Loucy (cell line): ENCODE measurements around the gene LHFPL3.

Experiments used
- H2AFZ ChIP-seq: fragments of 200-600 bp; sonication (generic); 2 replicates; pipeline ENCODE4 v1.6.0; 2016; ENCODE audit warnings: antibody characterized with exemption, mild to moderate bottlenecking, low read length, moderate library complexity
- H3F3A ChIP-seq: fragments of 200-600 bp; 2 replicates; pipeline ENCODE4 v1.6.0; 2016; ENCODE audit warnings: antibody characterized with exemption, low read depth, mild to moderate bottlenecking
- H3K27me3 ChIP-seq: fragments of 200-600 bp; sonication (generic); 2 replicates; pipeline ENCODE4 v1.6.1; 2014; ENCODE audit warnings: low read length, mild to moderate bottlenecking; ENCODE audit not compliant: insufficient read depth, poor library complexity, severe bottlenecking
- H3K36me3 ChIP-seq: fragments of 200-600 bp; sonication (generic); 2 replicates; pipeline ENCODE4 v1.6.1; 2016; ENCODE audit warnings: low read length; ENCODE audit not compliant: insufficient read depth
- H3K4me1 ChIP-seq: fragments of 200-600 bp; sonication (generic); 2 replicates; pipeline ENCODE4 v1.5.1; 2014; ENCODE audit warnings: low read length, mild to moderate bottlenecking; ENCODE audit not compliant: insufficient read depth, poor library complexity, severe bottlenecking
- H3K4me2 ChIP-seq: fragments of 200-600 bp; sonication (generic); 2 replicates; pipeline ENCODE4 v1.6.0; 2014; ENCODE audit warnings: antibody characterized with exemption, low read length, low read depth, mild to moderate bottlenecking; ENCODE audit not compliant: poor library complexity, severe bottlenecking
- H3K4me3 ChIP-seq: fragments of 200-600 bp; sonication (generic); 2 replicates; pipeline ENCODE4 v1.5.1; 2014; ENCODE audit warnings: low read length, mild to moderate bottlenecking, mixed read lengths; ENCODE audit not compliant: poor library complexity, severe bottlenecking
- H3K79me2 ChIP-seq: fragments of 200-600 bp; sonication (generic); 2 replicates; pipeline ENCODE4 v1.6.1; 2014; ENCODE audit warnings: low read length; ENCODE audit not compliant: insufficient read depth
- H3K9ac ChIP-seq: fragments of 200-600 bp; sonication (generic); 2 replicates; pipeline ENCODE4 v1.6.0; 2014; ENCODE audit warnings: mild to moderate bottlenecking, low read depth, low read length, moderate library complexity; ENCODE audit not compliant: poor library complexity, severe bottlenecking
- H3K9me2 ChIP-seq: fragments of 200-600 bp; sonication (generic); replicated peaks from 2 replicates; pipeline ENCODE4 v1.6.1; 2016; ENCODE audit warnings: low read depth, low read length, mixed read lengths
- H3K9me3 ChIP-seq: fragments of 200-600 bp; sonication (generic); 2 replicates; pipeline ENCODE4 v1.6.1; 2014; ENCODE audit warnings: mild to moderate bottlenecking, antibody characterized with exemption, low read length, low read depth; ENCODE audit not compliant: insufficient read depth
- H4K20me1 ChIP-seq: fragments of 200-600 bp; sonication (generic); 2 replicates; pipeline ENCODE4 v1.6.0; 2014; ENCODE audit warnings: antibody characterized with exemption, low read length, mild to moderate bottlenecking; ENCODE audit not compliant: insufficient read depth, poor library complexity, severe bottlenecking
- EZH2phosphoT487 ChIP-seq: fragments of 200-600 bp; IDR thresholded peaks from 2 replicates; pipeline ENCODE4 v1.6.1; 2018; ENCODE audit warnings: antibody characterized with exemption, mild to moderate bottlenecking, moderate library complexity, borderline replicate concordance
- TF ChIP-seq, protein P1 (sequence below): fragments of 200-600 bp; sonication (generic); conservative IDR thresholded peaks from 2 replicates; pipeline ENCODE4 v1.5.1; 2014; ENCODE audit warnings: mild to moderate bottlenecking, antibody characterized with exemption, low read length

LHFPL3 gene

DNA sequence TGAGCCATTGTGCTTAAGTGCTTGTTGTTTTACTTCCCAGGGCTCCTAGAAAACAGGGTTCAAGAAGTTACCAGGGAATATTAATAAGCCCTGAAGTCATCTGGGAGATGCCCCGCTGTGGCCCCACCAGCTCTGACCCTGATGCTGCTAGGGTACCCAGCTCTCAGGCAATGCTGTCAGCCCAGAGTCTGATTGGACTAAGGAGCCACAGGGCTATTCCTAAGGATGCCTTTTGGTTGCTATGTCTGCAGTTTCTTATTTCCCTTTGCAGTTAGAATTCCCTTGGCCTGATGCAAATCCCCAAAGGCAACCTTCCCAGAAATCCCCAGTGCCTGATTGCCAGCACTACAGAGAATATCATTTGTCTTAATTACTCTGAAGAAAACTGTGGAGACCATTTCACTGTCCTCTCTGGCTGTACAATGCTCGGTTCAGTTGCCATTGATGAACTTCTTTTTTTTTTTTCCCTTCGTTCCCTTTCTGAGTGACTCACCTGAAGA, 448.9 kb downstream of the LHFPL3 start:
- no peaks in the 10 kb centered on the region for H3K79me2 ChIP-seq
- no peak overlapping the region for H3K4me2 ChIP-seq
- no peaks in the 10 kb centered on the region for H3K27me3 ChIP-seq
- no peak overlapping the region for H2AFZ ChIP-seq
- H3K4me3 ChIP-seq = no peak overlapping the region
- no peaks in the 10 kb centered on the region for H3K4me1 ChIP-seq
- no peaks in the 10 kb centered on the region for H4K20me1 ChIP-seq
- H3F3A ChIP-seq = no peaks in the 10 kb centered on the region
- H3K36me3 ChIP-seq = no peaks in the 10 kb centered on the region
- TF ChIP-seq EZH2phosphoT487 = no peak
- TF ChIP-seq, protein P1, sequence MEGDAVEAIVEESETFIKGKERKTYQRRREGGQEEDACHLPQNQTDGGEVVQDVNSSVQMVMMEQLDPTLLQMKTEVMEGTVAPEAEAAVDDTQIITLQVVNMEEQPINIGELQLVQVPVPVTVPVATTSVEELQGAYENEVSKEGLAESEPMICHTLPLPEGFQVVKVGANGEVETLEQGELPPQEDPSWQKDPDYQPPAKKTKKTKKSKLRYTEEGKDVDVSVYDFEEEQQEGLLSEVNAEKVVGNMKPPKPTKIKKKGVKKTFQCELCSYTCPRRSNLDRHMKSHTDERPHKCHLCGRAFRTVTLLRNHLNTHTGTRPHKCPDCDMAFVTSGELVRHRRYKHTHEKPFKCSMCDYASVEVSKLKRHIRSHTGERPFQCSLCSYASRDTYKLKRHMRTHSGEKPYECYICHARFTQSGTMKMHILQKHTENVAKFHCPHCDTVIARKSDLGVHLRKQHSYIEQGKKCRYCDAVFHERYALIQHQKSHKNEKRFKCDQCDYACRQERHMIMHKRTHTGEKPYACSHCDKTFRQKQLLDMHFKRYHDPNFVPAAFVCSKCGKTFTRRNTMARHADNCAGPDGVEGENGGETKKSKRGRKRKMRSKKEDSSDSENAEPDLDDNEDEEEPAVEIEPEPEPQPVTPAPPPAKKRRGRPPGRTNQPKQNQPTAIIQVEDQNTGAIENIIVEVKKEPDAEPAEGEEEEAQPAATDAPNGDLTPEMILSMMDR = no peak
- H3K9me2 ChIP-seq = no peaks in the 10 kb centered on the region
- no peak overlapping the region for H3K9ac ChIP-seq
- H3K9me3 ChIP-seq = no peaks in the 10 kb centered on the region

DNA sequence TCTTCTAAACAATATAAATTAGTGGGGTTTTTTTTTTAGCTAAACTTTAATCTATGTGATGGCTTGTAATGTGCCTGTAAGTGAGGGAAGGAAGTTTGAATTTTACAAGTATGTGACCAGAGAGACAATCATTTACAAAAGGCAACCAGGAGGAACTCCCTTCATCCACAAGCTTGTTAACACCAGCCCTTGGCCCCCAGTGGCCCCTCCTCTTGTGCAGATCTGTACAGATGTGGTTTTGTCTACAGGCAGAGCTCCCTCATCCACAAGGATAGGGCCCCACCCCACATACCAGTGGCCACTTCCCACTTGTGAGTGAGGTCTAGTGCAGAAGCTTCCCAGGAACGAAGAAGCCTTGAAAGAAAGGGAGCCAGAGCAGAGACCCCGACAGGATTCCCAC, 451.5 kb downstream of the LHFPL3 start:
- Histone ChIP-seq H3K36me3 (no peaks in the 10 kb centered on the region), H3K9me2 (no peaks in the 10 kb centered on the region), H3K27me3 (no peaks in the 10 kb centered on the region), H3K4me1 (no peaks in the 10 kb centered on the region), H3K79me2 (no peaks in the 10 kb centered on the region), H2AFZ (no peak overlapping the region), H3K9ac (no peak overlapping the region), H3K9me3 (no peaks in the 10 kb centered on the region), H3F3A (no peaks in the 10 kb centered on the region), H3K4me3 (no peak overlapping the region), H3K4me2 (no peak overlapping the region), H4K20me1 (no peaks in the 10 kb centered on the region)
- TF ChIP-seq, protein P1 = no peak
- TF ChIP-seq EZH2phosphoT487 = no peak

DNA sequence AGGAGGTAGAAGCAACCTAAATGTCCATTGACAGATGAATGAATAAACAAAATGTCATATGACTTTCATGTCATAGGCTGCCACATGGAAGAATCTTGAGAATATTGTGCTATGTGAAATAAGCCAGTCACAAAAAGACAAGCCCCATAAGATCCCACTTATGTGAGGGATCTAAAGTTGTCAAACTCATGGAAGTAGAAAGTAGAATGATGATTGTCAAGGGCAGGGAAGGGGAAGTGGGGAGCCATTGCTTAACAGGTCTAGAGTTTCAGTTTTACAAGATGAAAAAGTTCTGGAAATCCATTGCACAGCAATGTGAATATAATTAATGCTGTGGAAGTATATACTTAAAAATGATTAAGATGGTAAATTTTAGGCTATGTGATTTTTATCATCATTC, 456.3 kb downstream of the LHFPL3 start:
- no peak overlapping the region for H3K4me2 ChIP-seq
- peaks cover 5% of the 10 kb centered on the region for H3K27me3 ChIP-seq
- no peaks in the 10 kb centered on the region for H3K9me2 ChIP-seq
- no peaks in the 10 kb centered on the region for H3K4me1 ChIP-seq
- H3K4me3 ChIP-seq = no peak overlapping the region
- H2AFZ ChIP-seq = no peak overlapping the region
- H3K9me3 ChIP-seq = no peaks in the 10 kb centered on the region
- no peak for TF ChIP-seq EZH2phosphoT487
- TF ChIP-seq, protein P1 = no peak
- no peak overlapping the region for H3K9ac ChIP-seq
- H4K20me1 ChIP-seq = no peaks in the 10 kb centered on the region
- H3K79me2 ChIP-seq = no peaks in the 10 kb centered on the region
- H3F3A ChIP-seq = no peaks in the 10 kb centered on the region
- H3K36me3 ChIP-seq = no peaks in the 10 kb centered on the region
